Omental fat pad (tissue), 4 donors: ENCODE data around the gene PTX4. TPM values are rescaled to one million over a fixed set of nuclear protein-coding genes. Genes with fewer than 3 reads are reported as not detected.

Source experiments
- ATAC-seq: fragments of 150-250 bp; one replicate; pipeline ENCODE4 v1.9.1; 2016; ENCODE audit warnings: mild to moderate bottlenecking, moderate library complexity; ENCODE audit not compliant: low FRiP score
- DNase-seq: peaks from one replicate; pipeline ENCODE4 v3.0.0-alpha.2; 2019; ENCODE audit warnings: low spot score
- CTCF ChIP-seq, 3 donors: fragments of 450-650 bp; IDR thresholded peaks; one replicate each; pipeline ENCODE4 v1.5.1; 2016 to 2017; ENCODE audit warnings: antibody characterized with exemption in 3 of 3, mild to moderate bottlenecking in 3 of 3, moderate library complexity in 2 of 3
- total RNA-seq, 4 donors: library from RNA; depleted of rRNA; stranded (reverse); fragments of >200 nt; gene quantifications; one replicate each; pipeline ENCODE4 v1.1.0, GENCODE V29; 2016

PTX4 gene
- total RNA-seq, 4 donors from 2014 or later = not detected

DNA sequence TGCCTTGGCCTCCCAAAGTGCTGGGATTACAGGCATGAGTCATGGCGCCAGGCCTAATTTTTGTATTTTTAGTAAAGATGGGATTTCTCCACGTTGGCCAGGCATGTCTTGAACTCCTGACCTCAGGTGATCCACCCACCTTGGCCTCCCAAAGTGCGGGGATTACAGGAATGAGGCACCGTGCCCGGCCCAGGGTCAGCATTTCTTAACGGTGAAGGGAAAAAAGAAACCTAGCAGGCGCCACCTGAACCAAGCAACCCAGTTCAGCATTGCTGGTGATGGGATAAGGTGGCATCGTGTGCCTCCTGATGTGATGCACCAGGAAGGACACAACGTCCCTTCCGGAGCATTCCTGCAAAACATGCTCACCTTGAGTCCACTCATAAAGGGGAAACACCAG, 11.7 kb downstream of the PTX4 start:
- ATAC-seq = no peak
- DNase-seq = no peak
- TF ChIP-seq CTCF (IDR thresholded peaks at IDR 0.05) = no peak

DNA sequence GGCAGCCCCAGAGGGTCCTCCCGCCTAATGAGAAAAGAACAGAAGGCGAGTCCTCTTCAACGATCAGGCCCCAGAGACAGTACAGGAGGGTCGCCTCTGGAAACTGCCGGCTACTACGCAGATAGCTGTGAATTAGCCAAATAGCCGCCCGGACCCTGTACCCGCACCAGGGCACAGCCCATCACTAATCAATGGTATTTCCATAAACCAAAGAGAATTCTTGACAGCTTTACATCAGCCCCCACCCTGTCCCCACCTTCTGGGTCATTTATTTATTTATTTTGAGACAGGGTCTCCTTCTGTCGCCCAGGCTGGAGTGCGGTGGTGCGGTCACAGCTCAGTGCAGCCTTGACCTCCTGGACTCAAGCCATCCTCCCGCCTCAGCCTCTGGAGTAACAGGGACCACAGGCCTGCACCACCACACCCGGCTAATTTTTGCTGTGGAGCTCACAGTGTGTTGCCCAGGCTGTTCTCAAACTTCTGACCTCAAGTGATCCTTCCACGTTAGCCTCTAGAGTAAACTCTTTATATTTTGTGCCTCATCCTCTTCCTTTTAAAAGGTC, 13.1 kb downstream of the PTX4 start:
- TF ChIP-seq CTCF (IDR thresholded peaks at IDR 0.05) = no peak
- peak; percentile 11 for ATAC-seq
- no peak for DNase-seq

- DNase-seq = peak; percentile 89
- TF ChIP-seq CTCF (IDR thresholded peaks at IDR 0.05) = no peak
- ATAC-seq = peak; percentile 82
These were observed 13.8 kb downstream of the PTX4 start, which contains the start of gene CLCN7 for GRCh38 chr16:1474796-1475551. Gene CLCN7, minus strand, starts transcription at chr16:1475028. Its CDS starts 54 bp downstream, at chr16:1474974.

DNA sequence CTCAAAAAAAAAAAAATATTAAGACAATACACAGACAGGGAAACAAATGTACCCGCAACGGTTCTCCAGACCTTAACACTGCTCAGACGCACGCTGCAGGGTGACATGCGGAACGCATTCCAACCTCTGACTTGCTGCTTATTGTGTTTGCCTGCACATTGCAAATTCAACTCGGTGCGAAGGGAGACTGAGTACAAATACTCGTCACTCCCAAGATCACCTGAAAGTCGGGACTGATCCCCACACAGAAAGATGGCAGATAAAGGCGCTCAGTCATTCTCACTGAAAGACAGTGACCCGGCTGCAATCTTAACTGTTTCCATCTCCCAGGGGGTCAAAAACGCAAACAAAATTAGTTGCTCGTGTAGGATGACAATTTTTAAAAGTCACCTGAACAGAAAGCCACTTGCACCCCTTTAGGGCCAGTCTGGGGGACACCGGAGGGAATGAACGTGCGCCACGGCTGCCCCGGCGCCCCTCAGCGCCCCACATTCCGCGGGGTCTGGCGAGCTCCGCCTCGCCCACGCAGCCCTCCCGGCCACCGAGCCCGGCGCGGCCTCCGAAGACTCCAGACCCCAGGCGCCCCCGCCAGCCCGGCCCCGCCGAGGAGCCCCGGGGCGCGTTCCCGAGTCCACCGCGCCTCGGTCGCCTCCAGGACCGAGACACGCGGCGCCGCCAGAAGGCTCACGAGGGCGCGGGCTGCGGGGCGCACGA, 14.5 kb downstream of the PTX4 start:
- TF ChIP-seq CTCF (IDR thresholded peaks at IDR 0.05) = no peak
- ATAC-seq (no peak), DNase-seq (no peak)

DNA sequence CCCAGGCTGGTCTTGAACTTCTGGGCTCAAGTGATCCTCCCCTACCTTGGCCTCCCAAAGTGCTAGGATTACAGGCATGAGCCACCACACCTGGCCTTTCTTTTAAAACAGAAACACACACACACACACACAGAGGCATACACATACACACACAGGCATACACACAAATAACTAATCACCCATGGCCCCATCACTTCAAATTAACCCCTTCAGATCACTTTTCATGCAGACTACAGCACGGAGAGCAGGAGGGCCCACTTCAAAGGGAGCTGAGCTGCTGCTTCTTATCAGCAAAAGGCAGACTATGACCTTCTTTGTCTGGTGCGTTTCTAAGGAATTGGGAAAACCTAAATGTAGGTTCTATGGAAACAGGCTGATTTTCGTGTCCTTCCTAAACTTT, 15.8 kb downstream of the PTX4 start:
- DNase-seq (no peak), ATAC-seq (no peak)
- no peak for TF ChIP-seq CTCF (IDR thresholded peaks at IDR 0.05)

GRCh38 chr16:1471569-1472194, 17.1 kb downstream of the PTX4 start:
- no peak for TF ChIP-seq CTCF (IDR thresholded peaks at IDR 0.05)
- DNase-seq = no peak
- ATAC-seq = no peak
